RWPE1 (cell line): Measurements from ENCODE around the gene NPBWR2.

Experiments
- CTCF ChIA-PET: fragments of 350-600 bp; sonication (Branson Sonifier 250); formaldehyde crosslinking; extraction: SDS; loops from one replicate; lab custom pipeline; 2021; lab: Yijun Ruan, JAX
- POLR2A ChIA-PET: fragments of 400-600 bp; formaldehyde crosslinking; extraction: SDS; loops from one replicate; lab custom pipeline; 2020; ENCODE audit warnings: antibody characterized with exemption; ENCODE audit not compliant: low non-redundant PET; lab: Yijun Ruan, JAX
- DNase-seq: peaks from one replicate; pipeline ENCODE4 v3.0.0; 2012; ENCODE audit warnings: low spot score
- H3K27ac ChIP-seq: fragments of 450-650 bp; 2 replicates; pipeline ENCODE4 v1.5.1; 2017
- TF ChIP-seq, protein P1 (sequence below): fragments of 450-650 bp; conservative IDR thresholded peaks from 2 replicates; pipeline ENCODE4 v1.5.1; 2017; ENCODE audit warnings: low read depth, mild to moderate bottlenecking

NPBWR2 gene

GRCh38 chr20:64076061-64076997 is 31.0 kb downstream of the NPBWR2 start:
- CTCF ChIA-PET, result interaction anchor here (0.9 to 2.5 kb wide), 3 partner anchors 19 to 44 kb away, joined by 4 to 10 read pairs (median 5); no protein-coding TSS in a partner anchor
- POLR2A ChIA-PET, result interaction anchor here (0.5 to 1.0 kb wide), 3 partner anchors 13 to 479 kb away, joined by 3 to 8 read pairs (median 5); partner anchors contain the start of gene TCEA2
- DNase-seq, result no peak
- 0 out of 2 replicates have a peak overlapping the region, but pooled peaks have one; percentile 0 for H3K27ac ChIP-seq
- TF ChIP-seq, protein P1, sequence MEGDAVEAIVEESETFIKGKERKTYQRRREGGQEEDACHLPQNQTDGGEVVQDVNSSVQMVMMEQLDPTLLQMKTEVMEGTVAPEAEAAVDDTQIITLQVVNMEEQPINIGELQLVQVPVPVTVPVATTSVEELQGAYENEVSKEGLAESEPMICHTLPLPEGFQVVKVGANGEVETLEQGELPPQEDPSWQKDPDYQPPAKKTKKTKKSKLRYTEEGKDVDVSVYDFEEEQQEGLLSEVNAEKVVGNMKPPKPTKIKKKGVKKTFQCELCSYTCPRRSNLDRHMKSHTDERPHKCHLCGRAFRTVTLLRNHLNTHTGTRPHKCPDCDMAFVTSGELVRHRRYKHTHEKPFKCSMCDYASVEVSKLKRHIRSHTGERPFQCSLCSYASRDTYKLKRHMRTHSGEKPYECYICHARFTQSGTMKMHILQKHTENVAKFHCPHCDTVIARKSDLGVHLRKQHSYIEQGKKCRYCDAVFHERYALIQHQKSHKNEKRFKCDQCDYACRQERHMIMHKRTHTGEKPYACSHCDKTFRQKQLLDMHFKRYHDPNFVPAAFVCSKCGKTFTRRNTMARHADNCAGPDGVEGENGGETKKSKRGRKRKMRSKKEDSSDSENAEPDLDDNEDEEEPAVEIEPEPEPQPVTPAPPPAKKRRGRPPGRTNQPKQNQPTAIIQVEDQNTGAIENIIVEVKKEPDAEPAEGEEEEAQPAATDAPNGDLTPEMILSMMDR, result no peak

GRCh38 chr20:64075556-64075955 is 31.8 kb downstream of the NPBWR2 start:
- POLR2A ChIA-PET, result interaction anchor here (0.5 to 1.0 kb wide), 2 partner anchors 13 to 14 kb away, joined by 3 to 8 read pairs; partner anchors contain the start of gene TCEA2
- CTCF ChIA-PET, result interaction anchor here (0.7 to 2.5 kb wide), 4 partner anchors 12 to 44 kb away, joined by 3 to 10 read pairs (median 4); no protein-coding TSS in a partner anchor
- DNase-seq, result no peak
- peak overlapping the region; percentile 47 for H3K27ac ChIP-seq
- TF ChIP-seq, protein P1, result no peak

GRCh38 chr20:64074963-64075362 is 32.4 kb downstream of the NPBWR2 start:
- CTCF ChIA-PET, result interaction anchor here (0.6 to 0.7 kb wide), 2 partner anchors 12 to 41 kb away, joined by 3 to 5 read pairs; no protein-coding TSS in a partner anchor
- no peak for DNase-seq
- TF ChIP-seq, protein P1, result no peak
- H3K27ac ChIP-seq, result peak overlapping the region; percentile 47
- POLR2A ChIA-PET, result interaction anchor here (1.0 kb wide), 1 partner anchor 12 kb away, joined by 3 read pairs; the partner anchor contains the start of gene TCEA2

- ChIA-PET POLR2A (no interaction called here), CTCF (interaction anchor here (0.6 to 3.6 kb wide), 5 partner anchors 9 to 101 kb away, joined by 5 to 18 read pairs (median 6); partner anchors contain the start of gene LKAAEAR1)
- DNase-seq, result no peak
- peak overlapping the region; percentile 47 for H3K27ac ChIP-seq
- TF ChIP-seq, protein P1, result no peak
Observed at GRCh38 chr20:64074184-64074789, 33.1 kb downstream of the NPBWR2 start.

- ChIA-PET POLR2A (no interaction called here), CTCF (interaction anchor here (0.6 to 3.6 kb wide), 6 partner anchors 8 to 203 kb away, joined by 3 to 18 read pairs (median 6); partner anchors contain the start of gene LKAAEAR1)
- peak overlapping the region; percentile 47 for H3K27ac ChIP-seq
- TF ChIP-seq, protein P1, result no peak
- DNase-seq, result no peak
Observed at GRCh38 chr20:64073476-64074183, 33.7 kb downstream of the NPBWR2 start.
